HEK293T (cell line): ENCODE data around the gene SLC17A1.
"Not testable (repeated sequence)": the region's sequence is repeated elsewhere in the genome, so short reads cannot be mapped to it uniquely, and the experiment has no call there.

ENCODE experiments used
- CTCF ChIA-PET: fragments of 350-600 bp; formaldehyde crosslinking; extraction: SDS; loops from one replicate; lab custom pipeline; 2021; ENCODE audit warnings: antibody characterized with exemption, inconsistent platforms; lab: Yijun Ruan, JAX
- POLR2A ChIA-PET: fragments of 350-600 bp; formaldehyde crosslinking; extraction: SDS; loops from one replicate; lab custom pipeline; 2020; ENCODE audit warnings: antibody characterized with exemption, inconsistent platforms; lab: Yijun Ruan, JAX
- DNase-seq: peaks from one replicate; pipeline ENCODE4 v3.0.0; 2012; ENCODE audit warnings: mixed read lengths; ENCODE audit errors: extremely low spot score
- ARNT ChIP-seq: fragments of 450-650 bp; IDR thresholded peaks from 2 replicates; pipeline ENCODE4 v1.6.1; 2017; ENCODE audit warnings: mild to moderate bottlenecking
- BHLHE40 ChIP-seq: fragments of 450-650 bp; IDR thresholded peaks from 2 replicates; pipeline ENCODE4 v1.6.1; 2016; ENCODE audit warnings: mild to moderate bottlenecking, moderate library complexity, borderline replicate concordance
- CTBP1 ChIP-seq: fragments of 450-650 bp; IDR thresholded peaks from 2 replicates; pipeline ENCODE4 v1.6.1; 2016; ENCODE audit warnings: borderline replicate concordance
- ELF4 ChIP-seq: fragments of 450-650 bp; IDR thresholded peaks from 2 replicates; pipeline ENCODE4 v1.6.1; 2017; ENCODE audit warnings: antibody characterized with exemption
- FOXA1 ChIP-seq: fragments of 450-650 bp; IDR thresholded peaks from 2 replicates; pipeline ENCODE4 v1.6.1; 2016; ENCODE audit warnings: mild to moderate bottlenecking
- FOXK2 ChIP-seq: fragments of 450-650 bp; IDR thresholded peaks from 2 replicates; pipeline ENCODE4 v1.6.1; 2016; ENCODE audit warnings: mild to moderate bottlenecking
- FOXM1 ChIP-seq: fragments of 450-650 bp; IDR thresholded peaks from 2 replicates; pipeline ENCODE4 v1.6.1; 2017; ENCODE audit warnings: mild to moderate bottlenecking, borderline replicate concordance
- HDGF ChIP-seq: fragments of 450-650 bp; IDR thresholded peaks from 2 replicates; pipeline ENCODE4 v1.6.1; 2017; ENCODE audit warnings: antibody characterized with exemption, borderline replicate concordance
- L3MBTL2 ChIP-seq: fragments of 450-650 bp; conservative IDR thresholded peaks from 2 replicates; pipeline ENCODE4 v1.6.1; 2016; ENCODE audit warnings: mild to moderate bottlenecking
- LEF1 ChIP-seq: fragments of 450-650 bp; IDR thresholded peaks from 2 replicates; pipeline ENCODE4 v1.6.1; 2017; ENCODE audit warnings: mild to moderate bottlenecking, borderline replicate concordance
- NFRKB ChIP-seq: fragments of 450-650 bp; IDR thresholded peaks from 2 replicates; pipeline ENCODE4 v1.6.1; 2016; ENCODE audit warnings: mild to moderate bottlenecking, moderate library complexity
- PKNOX1 ChIP-seq: fragments of 450-650 bp; IDR thresholded peaks from 2 replicates; pipeline ENCODE4 v1.6.1; 2016
- SP1 ChIP-seq: fragments of 450-650 bp; IDR thresholded peaks from 2 replicates; pipeline ENCODE4 v1.6.1; 2017
- SUZ12 ChIP-seq: fragments of 450-650 bp; IDR thresholded peaks from 2 replicates; pipeline ENCODE4 v1.6.1; 2016; ENCODE audit warnings: mild to moderate bottlenecking
- TARDBP ChIP-seq: fragments of 450-650 bp; IDR thresholded peaks from 2 replicates; pipeline ENCODE4 v1.6.1; 2016
- ZNF384 ChIP-seq: fragments of 450-650 bp; IDR thresholded peaks from 2 replicates; pipeline ENCODE4 v1.6.1; 2016

Gene SLC17A1

GRCh38 chr6:25753079-25753478, 78.8 kb downstream of the SLC17A1 start:
- POLR2A ChIA-PET: no interaction called here
- TF ChIP-seq FOXA1 (no peak), ARNT (no peak), NFRKB (no peak), HDGF (no peak)
- DNase-seq: no peak
- CTCF ChIA-PET: no interaction called here

GRCh38 chr6:25750906-25751305, 80.9 kb downstream of the SLC17A1 start:
- POLR2A ChIA-PET: no interaction called here
- TF ChIP-seq PKNOX1: no peak
- TF ChIP-seq LEF1: no peak
- TF ChIP-seq FOXK2: no peak
- TF ChIP-seq ELF4: no peak
- TF ChIP-seq NFRKB: no peak
- TF ChIP-seq L3MBTL2: no peak
- no peak for TF ChIP-seq BHLHE40
- TF ChIP-seq TARDBP: no peak
- TF ChIP-seq SP1: no peak
- TF ChIP-seq ZNF384: no peak
- TF ChIP-seq FOXA1: no peak
- no peak for TF ChIP-seq HDGF
- TF ChIP-seq FOXM1: no peak
- DNase-seq: no peak
- CTCF ChIA-PET: interaction anchor here (0.5 kb wide), 1 partner anchor 703 kb away, joined by 3 read pairs; no protein-coding TSS in a partner anchor

DNA sequence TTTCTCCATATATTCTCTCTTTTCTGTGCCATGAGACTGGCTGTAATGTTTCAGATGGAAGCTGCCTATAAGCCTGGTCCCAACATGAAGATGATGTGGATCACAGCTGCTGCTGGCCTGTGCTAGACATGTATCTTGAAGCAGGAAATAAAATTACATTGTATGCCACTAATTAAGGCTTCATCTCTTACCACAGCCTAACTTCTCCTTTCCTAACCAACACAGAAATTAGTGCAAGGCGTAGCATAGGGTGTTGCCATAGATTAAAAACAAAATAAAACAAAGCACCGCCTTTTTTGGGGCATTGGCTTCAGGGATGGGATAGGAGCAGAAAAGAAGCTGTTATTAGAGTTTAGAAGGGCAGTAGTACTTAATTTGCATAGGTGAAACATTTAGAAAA, 82.0 kb downstream of the SLC17A1 start:
- DNase-seq: no peak
- ChIA-PET POLR2A (no interaction called here), CTCF (no interaction called here)
- no peak for TF ChIP-seq ZNF384
- no peak for TF ChIP-seq NFRKB
- TF ChIP-seq SP1: no peak
- TF ChIP-seq FOXA1: no peak
- no peak for TF ChIP-seq FOXK2
- TF ChIP-seq LEF1: no peak
- no peak for TF ChIP-seq L3MBTL2
- TF ChIP-seq ARNT: no peak
- TF ChIP-seq FOXM1: no peak
- no peak for TF ChIP-seq ELF4
- no peak for TF ChIP-seq SUZ12
- no peak for TF ChIP-seq CTBP1
- TF ChIP-seq HDGF: no peak
- TF ChIP-seq PKNOX1: no peak
- no peak for TF ChIP-seq TARDBP
- TF ChIP-seq BHLHE40: no peak

- CTCF ChIA-PET, POLR2A ChIA-PET, DNase-seq: not testable (repeated sequence)
These were observed 83.0 kb downstream of the SLC17A1 start for GRCh38 chr6:25748601-25749517.

DNA sequence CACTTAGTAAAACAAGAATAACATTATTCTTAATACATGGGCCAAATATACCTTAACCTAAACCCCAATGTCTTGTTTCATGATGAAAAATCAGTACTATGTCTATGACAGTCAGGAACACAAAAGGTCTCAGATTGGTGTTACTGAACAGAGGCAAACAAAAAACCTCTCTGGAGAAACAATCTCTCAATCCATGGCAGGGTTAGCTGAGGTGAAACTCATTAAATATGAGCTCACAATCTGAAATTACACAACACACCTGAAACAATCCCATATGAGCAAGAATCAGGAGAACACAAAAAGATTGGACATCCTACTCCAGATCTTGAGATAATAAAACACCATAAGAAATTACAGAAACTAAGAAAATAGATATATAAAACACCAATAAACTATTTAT, 83.8 kb downstream of the SLC17A1 start:
- ChIA-PET POLR2A (no interaction called here), CTCF (no interaction called here)
- TF ChIP-seq ARNT: no peak
- TF ChIP-seq FOXK2: no peak
- no peak for TF ChIP-seq ELF4
- TF ChIP-seq ZNF384: no peak
- no peak for TF ChIP-seq BHLHE40
- no peak for TF ChIP-seq FOXM1
- TF ChIP-seq FOXA1: no peak
- no peak for TF ChIP-seq L3MBTL2
- no peak for TF ChIP-seq TARDBP
- no peak for TF ChIP-seq SUZ12
- TF ChIP-seq PKNOX1: no peak
- TF ChIP-seq SP1: no peak
- TF ChIP-seq CTBP1: no peak
- no peak for TF ChIP-seq NFRKB
- no peak for TF ChIP-seq LEF1
- no peak for TF ChIP-seq HDGF
- no peak for DNase-seq

GRCh38 chr6:25747477-25747876, 84.4 kb downstream of the SLC17A1 start:
- no peak for DNase-seq
- TF ChIP-seq SUZ12 (no peak), ARNT (no peak)
- ChIA-PET POLR2A (no interaction called here), CTCF (no interaction called here)
